K562 (cell line): ENCODE measurements around the gene PIGT. TPM values are rescaled to one million over a fixed set of nuclear protein-coding genes. Genes with fewer than 3 reads are reported as not detected.

Experiments used
- AFF4 ChIP-seq: sonication (generic); formaldehyde crosslinking; IDR thresholded peaks from 2 replicates; pipeline ENCODE4 v1.8.0; 2023; ENCODE audit warnings: mild to moderate bottlenecking, missing genetic modification reagents
- CXXC5 ChIP-seq: fragments of 250-450 bp; sonication (Bioruptor Pico); IDR thresholded peaks from 2 replicates; pipeline ENCODE4 v1.8.0; 2022; ENCODE audit warnings: inconsistent platforms, mild to moderate bottlenecking, moderate library complexity
- ELK3 ChIP-seq: fragments of 450-650 bp; formaldehyde crosslinking; IDR thresholded peaks from 2 replicates; pipeline ENCODE4 v1.4.0; 2020; ENCODE audit warnings: mild to moderate bottlenecking
- FOXK1 ChIP-seq: sonication (generic); formaldehyde crosslinking; IDR thresholded peaks from 2 replicates; pipeline ENCODE4 v1.8.0; 2022; ENCODE audit warnings: missing genetic modification reagents, mild to moderate bottlenecking, borderline replicate concordance
- GABPB1 ChIP-seq: sonication (generic); formaldehyde crosslinking; IDR thresholded peaks from 2 replicates; pipeline ENCODE4 v1.8.0; 2022; ENCODE audit warnings: mild to moderate bottlenecking, missing genetic modification reagents
- GTF2A2 ChIP-seq: IDR thresholded peaks from 2 replicates; pipeline ENCODE4 v1.6.1; 2016; ENCODE audit warnings: mild to moderate bottlenecking, missing genetic modification characterization, missing compliant biosample characterization
- GTF2E2 ChIP-seq: fragments of 200-800 bp; sonication (Bioruptor generic); IDR thresholded peaks from 2 replicates; pipeline ENCODE4 v1.6.1; 2016; ENCODE audit warnings: missing genetic modification characterization, missing compliant biosample characterization
- HMGN3 ChIP-seq: IDR thresholded peaks from 2 replicates; pipeline ENCODE4 v1.6.1; 2011; ENCODE audit warnings: borderline replicate concordance, low read depth, mild to moderate bottlenecking, mixed read lengths, low read length; ENCODE audit not compliant: insufficient read length; ENCODE audit errors: extremely low read depth
- KDM1A ChIP-seq, 2 experiments: fragments of 450-650 bp; IDR thresholded peaks; 2 replicates each; pipeline ENCODE4 v1.6.1; 2016; ENCODE audit warnings: mild to moderate bottlenecking in 2 of 2
- KDM5B ChIP-seq: fragments of 200-600 bp; sonication (generic); IDR thresholded peaks from 2 replicates; pipeline ENCODE4 v1.6.1; 2012; ENCODE audit warnings: low read depth, mild to moderate bottlenecking, moderate library complexity, low read length, control low read depth, inconsistent platforms; ENCODE audit not compliant: insufficient replicate concordance
- MECOM ChIP-seq: fragments of 250-450 bp; sonication (Bioruptor Pico); IDR thresholded peaks from 2 replicates; pipeline ENCODE4 v1.8.0; 2022; ENCODE audit warnings: inconsistent platforms
- NFATC3 ChIP-seq: fragments of 450-650 bp; IDR thresholded peaks from 2 replicates; pipeline ENCODE4 v1.6.1; 2017; ENCODE audit warnings: mild to moderate bottlenecking
- NUFIP1 ChIP-seq: fragments of 450-650 bp; IDR thresholded peaks from 2 replicates; pipeline ENCODE4 v1.6.1; 2018; ENCODE audit not compliant: partially characterized antibody
- PHB ChIP-seq: fragments of 250-450 bp; sonication (Bioruptor Pico); IDR thresholded peaks from 2 replicates; pipeline ENCODE4 v1.5.0; 2021
- PHF20 ChIP-seq: fragments of 450-650 bp; IDR thresholded peaks from 2 replicates; pipeline ENCODE4 v1.6.1; 2018; ENCODE audit not compliant: partially characterized antibody
- PHF8 ChIP-seq: fragments of 200-600 bp; sonication (generic); IDR thresholded peaks from 2 replicates; pipeline ENCODE4 v1.6.1; 2012; ENCODE audit warnings: mixed run types, mild to moderate bottlenecking, inconsistent platforms, low read length, moderate library complexity, borderline replicate concordance
- POLR2G ChIP-seq: fragments of 200-400 bp; formaldehyde crosslinking; IDR thresholded peaks from 2 replicates; pipeline ENCODE4 v1.6.1; 2017; ENCODE audit warnings: low read depth, mild to moderate bottlenecking, antibody characterized with exemption, low read length, moderate library complexity
- SIX5 ChIP-seq, 2 experiments: IDR thresholded peaks; 2 replicates each; pipeline ENCODE4 v1.6.1; 2011; ENCODE audit warnings: low read length in 2 of 2, borderline replicate concordance in 1 of 2, low read depth in 1 of 2, mild to moderate bottlenecking in 1 of 2, moderate library complexity in 1 of 2; ENCODE audit not compliant: insufficient read depth in 1 of 2
- TAF9B ChIP-seq: fragments of 450-650 bp; IDR thresholded peaks from 2 replicates; pipeline ENCODE4 v1.6.1; 2018; ENCODE audit warnings: mild to moderate bottlenecking; ENCODE audit not compliant: partially characterized antibody
- TBL1XR1 ChIP-seq, 2 experiments: IDR thresholded peaks; 2 replicates each; pipeline ENCODE4 v1.6.1; 2012; ENCODE audit warnings: improper control_type of control experiment in 2 of 2, low read length in 2 of 2, mild to moderate bottlenecking in 1 of 2
- VEZF1 ChIP-seq: fragments of 200-800 bp; sonication (Bioruptor generic); IDR thresholded peaks from 2 replicates; pipeline ENCODE4 v1.6.1; 2017; ENCODE audit warnings: missing genetic modification characterization, missing compliant biosample characterization
- ZNF174 ChIP-seq: fragments of 250-450 bp; sonication (Bioruptor Pico); IDR thresholded peaks from 2 replicates; pipeline ENCODE4 v1.4.0; 2020; ENCODE audit warnings: mild to moderate bottlenecking
- polyA plus RNA-seq, 8 experiments: library from polyadenylated mRNA; depleted of rRNA in 4 of 8; stranded (reverse) in 5 of 8; unstranded in 3 of 8; fragments of >200 nt; fragmentation: Nextera tagmentation in 2 of 8; fragmentation: Illumina TruSeq in 1 of 8; extraction: Ambion mirVana in 2 of 8; extraction: Trizol in 1 of 8; gene quantifications; 2 replicates each; pipeline versions ENCODE4 v1.2.1 to v1.2.3, GENCODE V29; 2011 to 2014; ENCODE audit warnings: inconsistent platforms in 1 of 8, missing spikeins in 1 of 8
- total RNA-seq, 7 experiments: library from RNA; depleted of rRNA in 6 of 7; stranded (reverse); fragments of >200 nt in 6 of 7; fragmentation: Illumina TruSeq in 2 of 7; extraction: Trizol in 2 of 7; gene quantifications; 2 replicates each; pipeline versions ENCODE4 v1.2.1 to v1.2.3, GENCODE V29; 2011 to 2021; ENCODE audit warnings: low replicate concordance in 1 of 7

Gene PIGT
- total and polyA plus RNA-seq, 9 of the 15 experiments (the other 6 are each of a cell fraction or from before 2014, with no cell fraction given) = 14.6 to 108 (median 46.9) TPM

GRCh38 chr20:45427236-45428149 is 11.6 kb downstream of the PIGT start (continued):
- TF ChIP-seq VEZF1 (CRISPR knock-in tag) (no peak), TBL1XR1 (IDR thresholded peaks at IDR 0.05; ENCODE audit: low read length in 2 of 2) (no peak), ZNF174 (CRISPR knock-in tag) (no peak), TAF9B (peak; percentile 57), POLR2G (no peak), HMGN3 (no peak), GTF2A2 (tag) (no peak), KDM5B (no peak), CXXC5 (CRISPR knock-in tag) (peak; percentile 74), SIX5 (IDR thresholded peaks at IDR 0.05; ENCODE audit: borderline replicate concordance in 1 of 2, insufficient read depth in 1 of 2, low read depth in 1 of 2, low read length in 2 of 2) (no peak), GTF2E2 (tag) (no peak), NUFIP1 (no peak), PHF8 (no peak), KDM1A (IDR thresholded peaks at IDR 0.05) (peak in 1 of 2 experiments; percentile 46; a peak in 1 of 4 replicates), AFF4 (no peak), NFATC3 (no peak), PHB (CRISPR knock-in tag) (no peak), ELK3 (CRISPR knock-in tag) (no peak), PHF20 (no peak), FOXK1 (CRISPR knock-in tag) (no peak), MECOM (no peak), GABPB1 (CRISPR knock-in tag) (no peak)
